ENCODE measurements around the gene MPST.
"Not testable (repeated sequence)": the region's sequence is repeated elsewhere in the genome, so short reads cannot be mapped to it uniquely, and the experiment has no call there.

Gene MPST

DNA sequence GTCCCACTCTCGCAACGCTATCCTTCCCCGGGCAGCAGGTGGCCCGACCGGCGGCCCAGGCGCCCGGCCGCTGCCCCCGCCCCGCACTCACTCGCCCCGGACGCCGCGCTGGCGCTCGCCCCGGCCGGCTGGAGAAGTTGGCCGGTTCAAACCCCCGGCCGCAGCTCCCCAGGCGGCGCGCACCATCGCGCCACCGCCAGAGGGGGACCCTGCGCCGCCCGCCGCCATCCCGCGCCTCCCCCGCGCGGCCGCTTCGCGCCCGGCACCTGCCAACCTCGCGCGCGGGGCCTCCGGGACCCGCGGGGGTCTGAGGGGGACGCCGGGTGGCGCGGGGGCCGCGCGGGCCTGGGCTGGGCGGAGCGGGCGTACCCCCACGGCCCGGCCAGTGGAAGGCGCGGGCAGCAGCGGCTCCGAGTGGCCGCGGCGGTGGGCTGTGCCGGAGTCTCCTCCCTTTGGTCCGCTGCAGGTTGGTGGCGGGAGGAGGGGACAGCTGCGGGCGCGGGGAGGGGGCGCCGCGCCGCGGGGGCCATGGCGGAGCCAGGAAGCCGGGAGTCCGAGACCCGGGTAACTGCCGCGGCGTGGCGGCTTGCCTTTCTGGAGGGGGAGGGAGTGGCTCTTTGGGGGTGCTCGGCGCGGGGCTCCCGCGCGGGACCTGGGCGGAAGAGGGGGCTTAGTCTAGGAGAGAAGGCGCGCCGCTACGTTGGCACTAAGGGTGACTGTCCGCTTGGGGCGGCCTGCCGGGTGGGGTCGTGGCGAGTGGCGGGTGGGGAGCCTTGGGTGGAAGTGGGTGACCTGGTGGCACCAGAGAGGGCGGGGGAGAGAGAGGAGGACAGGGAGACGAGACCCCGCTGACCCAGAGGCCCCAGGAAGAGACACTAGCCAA, at the start of gene MPST, which contains the start of gene TST:
Gene MPST (plus strand): TSS at position 434 of the 883 bp plus-strand sequence. CDS start 95 bp downstream, at position 529.
Gene TST (minus strand): TSS at position 139 of the 883 bp plus-strand sequence. CDS start 715 bp downstream, outside the sequence.
- DNase-seq = peak; percentile 72

DNA sequence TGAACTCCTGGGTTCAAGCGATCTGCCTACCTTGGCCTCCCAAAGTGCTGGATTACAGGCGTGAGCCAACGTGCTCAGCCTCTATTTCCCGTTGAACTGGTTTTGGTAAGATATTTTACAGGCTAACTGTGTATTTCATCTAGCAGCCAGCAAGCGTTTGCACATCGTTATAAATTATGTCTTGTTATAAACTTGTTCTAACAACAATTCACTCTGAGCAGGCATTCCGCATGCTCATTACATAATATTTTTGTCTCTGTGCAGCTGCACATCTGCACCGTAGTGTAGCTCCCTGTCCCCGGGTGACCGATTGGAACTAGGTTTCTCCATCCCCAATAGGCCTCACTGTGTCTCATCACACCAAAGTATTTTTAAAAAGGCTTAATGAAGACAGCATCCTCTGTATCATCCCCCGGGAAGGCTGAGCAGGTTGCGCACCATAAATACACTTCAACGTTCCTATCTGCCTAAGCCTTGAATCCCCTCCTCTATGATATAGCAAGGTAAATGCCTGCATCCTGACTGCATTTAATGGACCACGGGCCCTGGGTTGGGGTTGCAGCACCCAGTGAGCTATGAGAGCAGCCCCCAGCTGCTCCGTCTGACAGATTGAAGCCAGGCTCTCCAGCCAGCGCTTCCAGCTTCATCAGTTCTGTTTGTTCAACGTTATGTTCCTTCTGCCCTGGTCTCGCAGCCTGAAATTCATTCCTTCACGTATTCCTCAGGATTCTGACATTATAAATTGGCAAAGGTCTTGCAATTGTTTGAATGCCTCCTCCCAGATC, 48.0 kb upstream of the MPST start:
- no peak for DNase-seq

DNA sequence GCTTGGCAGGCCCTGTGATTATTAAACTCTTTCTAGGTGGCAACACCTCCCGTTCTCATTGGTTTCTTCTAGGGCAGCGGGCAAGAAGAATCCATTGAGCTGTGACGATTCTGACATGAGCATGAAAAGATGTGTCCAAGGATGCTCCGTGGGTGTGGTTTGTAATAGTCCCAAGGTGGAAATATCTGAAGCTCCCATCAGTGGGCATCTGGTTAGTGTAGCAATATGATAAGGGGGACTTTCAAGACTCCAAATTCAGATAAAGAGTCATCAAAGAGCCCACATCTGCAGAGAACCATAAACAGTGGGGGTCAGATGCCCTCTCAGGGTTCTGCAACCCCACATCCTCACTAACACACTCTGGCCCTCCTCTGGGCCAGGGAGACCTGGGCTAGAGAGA, 42.9 kb upstream of the MPST start:
- no peak for DNase-seq

DNA sequence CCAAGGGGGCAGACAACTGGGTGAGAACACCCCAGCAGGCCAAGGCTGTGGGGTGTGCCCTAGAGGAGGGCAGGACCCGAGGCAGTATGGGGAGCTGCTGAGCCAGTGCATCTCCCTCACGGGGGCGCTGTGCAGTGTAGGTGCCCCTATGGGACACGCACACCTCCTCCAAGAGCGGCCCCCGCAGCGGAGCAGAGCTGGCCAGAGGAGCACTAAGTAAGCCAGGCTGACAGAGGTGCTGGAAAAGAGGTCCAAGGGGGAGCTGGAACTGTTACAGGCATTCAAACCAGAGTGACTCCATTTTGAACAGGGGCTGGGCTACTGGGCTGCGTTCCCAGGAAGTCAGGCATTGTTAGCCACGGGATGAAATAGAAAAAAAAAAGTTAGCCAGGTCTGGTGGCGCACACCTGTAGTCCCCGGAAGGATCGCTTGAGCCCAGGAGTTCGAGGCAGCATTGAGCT, 42.1 kb upstream of the MPST start:
- peak; percentile 26 for DNase-seq

DNA sequence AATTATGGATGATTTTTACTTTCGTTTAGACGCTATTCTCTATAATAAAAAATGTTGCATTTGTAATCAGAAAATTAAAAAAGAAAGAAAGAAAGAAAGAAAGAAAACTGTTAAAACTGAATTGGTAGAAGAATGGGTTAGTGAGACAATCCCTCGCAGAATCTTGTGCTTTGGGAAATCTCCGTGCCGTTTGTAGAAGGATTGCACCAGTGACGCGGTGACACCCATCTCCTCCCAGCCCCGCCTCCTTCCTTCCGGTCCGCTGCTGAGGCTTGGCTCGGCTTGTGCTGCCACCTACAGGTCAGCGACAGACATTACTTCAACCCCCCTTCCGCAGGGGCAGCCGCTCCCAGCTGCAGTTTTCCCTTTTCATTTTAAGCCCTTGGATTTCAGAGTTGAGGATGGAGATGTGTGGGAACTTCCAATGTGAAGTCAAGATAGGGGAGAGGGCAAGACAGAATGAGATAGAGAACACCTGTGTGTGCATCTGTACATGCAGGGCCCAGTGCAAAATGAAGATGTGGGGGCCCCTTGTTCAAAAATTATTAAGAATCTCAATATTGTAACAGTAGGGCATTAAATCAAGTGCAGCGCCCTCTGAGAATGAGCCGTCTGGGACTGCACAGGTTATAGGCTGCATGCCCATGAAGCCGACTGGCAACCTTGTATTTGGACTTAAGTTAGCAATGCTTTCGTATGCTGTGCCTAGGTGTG, 41.4 kb upstream of the MPST start:
- peak; percentile 91 for DNase-seq

DNA sequence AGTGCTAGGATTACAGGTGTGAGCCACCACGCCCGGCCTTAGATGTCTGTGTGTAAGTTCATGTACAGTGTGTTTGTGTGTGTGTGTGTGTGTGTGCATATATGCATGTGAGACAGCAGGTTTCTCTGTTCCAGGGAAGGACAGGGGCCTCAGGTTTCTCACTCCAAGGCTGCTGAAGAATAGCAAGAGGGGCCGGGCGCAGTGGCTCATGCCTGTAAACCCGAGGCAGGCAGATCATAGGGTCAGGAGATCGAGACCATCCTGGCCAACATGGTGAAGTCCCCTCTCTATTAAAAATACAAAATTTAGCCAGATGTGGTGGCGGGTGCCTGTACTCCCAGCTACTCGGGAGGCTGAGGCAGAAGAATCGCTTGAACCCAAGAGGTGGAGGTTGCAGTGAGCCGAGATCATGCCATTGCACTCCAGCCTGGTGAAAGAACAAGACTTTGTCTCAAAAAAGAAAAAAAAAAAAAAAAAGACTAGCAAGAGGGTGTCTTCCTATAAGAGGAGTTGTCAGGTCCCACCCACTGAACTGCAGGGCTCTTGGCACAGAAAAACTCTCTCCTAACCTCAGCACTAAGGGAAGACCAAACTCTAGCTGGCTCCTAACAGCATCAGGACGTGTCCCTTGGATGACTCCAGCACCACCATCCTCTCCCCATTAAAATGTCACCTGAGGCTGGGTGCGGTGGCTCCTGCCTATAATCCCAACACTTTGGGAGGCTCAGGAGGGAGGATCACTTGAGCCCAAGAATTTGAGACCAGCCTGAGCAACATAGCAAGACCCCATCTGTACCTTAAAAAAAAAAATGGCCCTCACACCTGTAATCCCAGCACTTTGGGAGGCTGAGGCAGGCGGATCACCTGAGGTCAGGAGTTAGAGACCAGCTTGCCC, 40.3 kb upstream of the MPST start:
- DNase-seq = no peak

DNA sequence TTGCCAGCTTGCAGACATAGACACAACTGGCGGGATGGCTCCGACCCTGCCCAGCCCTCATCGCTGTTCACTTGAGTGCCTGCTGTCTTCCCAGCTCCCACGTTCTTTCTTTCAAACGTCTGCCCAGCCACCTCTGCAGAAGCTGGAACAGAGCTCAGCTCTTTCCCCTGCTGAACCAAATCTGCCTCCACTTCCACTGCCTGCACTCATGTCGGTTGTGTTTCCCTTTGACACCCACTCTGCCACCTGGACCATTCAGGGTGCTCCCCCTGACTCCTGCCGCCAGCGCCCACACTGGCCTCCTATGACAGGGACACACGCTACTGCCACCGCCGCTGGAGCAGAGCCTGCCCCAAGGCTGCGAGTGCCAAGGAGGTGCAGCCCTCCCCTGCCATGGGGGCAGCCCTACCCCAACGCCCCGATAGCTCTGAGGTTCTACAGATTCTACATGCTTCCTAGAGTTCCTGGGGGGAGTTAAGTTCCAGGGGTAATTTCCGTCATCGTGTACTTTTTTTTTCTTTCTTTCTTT, 38.2 kb upstream of the MPST start:
- no peak for DNase-seq

DNA sequence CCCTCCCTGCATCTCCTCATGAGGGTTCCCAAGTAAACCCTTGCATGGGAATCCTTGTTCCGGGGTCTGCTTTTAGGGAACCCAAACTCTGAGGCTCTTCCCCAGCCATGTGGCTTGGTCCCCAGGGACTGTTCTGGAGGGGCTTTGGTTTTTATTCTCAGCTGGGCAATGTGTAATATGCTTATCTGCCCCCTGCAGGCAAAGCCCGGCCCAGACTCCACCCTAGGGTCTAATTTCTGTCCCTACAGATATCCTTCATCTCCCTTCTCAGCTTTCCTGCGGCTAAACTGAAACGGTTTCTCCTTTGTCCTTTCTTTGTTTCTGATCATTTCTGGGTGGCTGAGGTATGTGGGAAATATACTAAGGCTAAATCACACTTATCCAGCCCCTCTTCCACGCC, 37.4 kb upstream of the MPST start:
- DNase-seq = no peak

DNA sequence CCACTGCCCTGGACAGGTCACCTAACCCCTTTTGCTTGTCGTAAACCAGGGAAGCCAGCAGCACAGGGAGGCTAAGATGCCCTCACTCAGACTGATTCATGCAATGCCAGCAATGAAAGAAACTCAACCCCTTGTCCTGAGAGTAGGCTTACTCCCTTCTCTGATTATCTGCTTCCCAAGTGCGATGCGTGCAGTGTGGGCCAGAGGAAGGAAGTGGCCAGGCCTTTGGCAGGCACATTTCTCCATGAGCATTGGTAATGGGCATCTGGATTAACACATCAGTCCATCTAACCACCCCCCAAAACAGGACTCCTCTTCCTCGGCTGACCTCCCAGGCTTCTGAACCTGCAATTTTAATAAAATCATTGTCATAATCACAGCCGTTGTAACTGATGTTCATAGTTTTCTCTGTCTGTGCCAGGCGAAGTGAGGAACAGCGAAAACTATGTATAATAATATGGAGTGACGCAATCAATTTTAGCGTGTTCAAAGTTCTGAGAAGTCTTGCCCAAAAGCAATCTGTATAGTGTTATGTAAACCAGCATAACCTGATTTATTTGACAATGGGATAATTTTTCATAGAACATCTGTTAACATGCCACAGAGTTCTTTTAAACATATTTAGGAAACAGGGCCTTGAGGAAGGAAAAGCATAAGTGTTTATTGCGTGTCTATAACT, 34.2 kb upstream of the MPST start:
- peak; percentile 25 for DNase-seq

DNA sequence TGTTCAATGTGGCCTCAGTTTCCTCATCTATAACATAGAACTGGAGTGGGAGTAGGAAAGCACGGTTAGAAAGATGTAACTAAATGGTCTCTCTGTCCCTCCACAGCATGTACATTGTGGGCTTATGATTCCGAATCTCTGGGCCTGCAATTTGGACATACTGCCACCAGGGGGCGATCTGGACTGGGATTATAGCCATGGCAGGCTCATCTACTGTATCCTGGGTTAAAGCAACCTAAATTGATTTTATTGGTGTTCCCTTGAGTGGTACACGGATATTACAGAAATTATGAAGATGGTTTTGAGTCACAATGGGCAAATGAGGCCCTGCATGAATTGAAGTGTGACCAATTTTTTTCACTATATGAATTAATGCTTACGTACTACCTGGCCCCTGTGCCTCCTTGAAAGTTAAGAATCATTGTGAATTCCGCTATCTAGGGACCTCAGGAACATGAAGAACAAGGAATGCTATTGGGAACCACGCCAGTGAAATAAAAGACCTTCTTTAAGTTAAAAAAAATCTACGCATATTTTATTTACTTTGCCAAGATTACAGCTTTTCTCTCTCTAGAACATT, 33.2 kb upstream of the MPST start:
- DNase-seq = peak; percentile 45

DNA sequence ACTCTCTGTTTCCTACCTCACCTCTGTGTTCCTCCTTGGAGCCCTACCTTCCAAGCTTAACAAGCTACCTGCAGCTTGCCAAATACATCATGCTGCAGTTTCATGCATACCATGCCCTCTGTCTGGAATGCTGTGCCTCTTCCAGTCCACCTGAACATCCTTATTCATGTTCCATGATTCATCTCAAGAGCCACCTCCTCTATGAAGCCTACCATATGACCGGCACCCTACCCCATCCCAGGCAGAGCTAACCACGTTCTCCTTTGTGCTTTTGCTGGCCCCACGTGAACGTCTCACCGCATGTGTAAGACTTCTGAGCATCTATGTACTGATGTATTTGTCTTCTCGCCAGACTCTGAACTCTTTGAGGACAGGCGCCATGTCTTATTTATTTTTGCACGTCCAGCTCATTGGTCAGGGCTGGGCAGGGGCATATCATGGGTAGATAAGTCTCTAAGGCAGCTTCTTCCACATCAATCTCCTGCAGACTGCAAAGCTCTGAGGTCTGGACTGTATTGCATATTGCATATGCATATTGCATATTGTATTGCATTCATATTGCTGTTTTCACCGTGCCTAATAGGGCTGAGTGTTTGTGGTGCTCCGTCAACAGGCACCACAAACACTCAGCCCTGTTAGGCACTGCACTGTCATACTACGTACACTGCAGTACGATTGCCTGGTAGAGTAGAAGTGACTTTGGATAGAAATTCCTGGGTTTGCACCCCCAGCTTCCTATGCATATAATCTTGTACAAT, 31.3 kb upstream of the MPST start:
- DNase-seq = no peak

DNA sequence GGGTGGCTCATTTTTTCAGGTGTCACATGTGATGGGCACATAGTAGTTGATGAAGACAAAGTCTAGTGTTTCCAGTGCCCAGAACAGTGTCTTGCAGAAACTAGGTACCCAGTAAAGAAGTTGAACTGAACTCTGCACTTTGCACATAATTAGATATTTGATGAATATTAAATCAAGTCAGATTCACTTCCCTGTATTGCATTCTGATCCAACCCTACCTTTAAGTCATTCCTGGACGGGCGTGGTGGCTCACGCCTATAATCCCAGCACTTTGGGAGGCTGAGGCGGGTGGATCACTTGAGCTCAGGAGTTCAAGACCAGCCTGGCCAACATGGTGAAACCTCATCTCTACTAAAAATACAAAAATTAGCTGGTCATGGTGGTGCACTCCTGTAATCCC, 30.5 kb upstream of the MPST start:
- not testable (repeated sequence) for DNase-seq

DNA sequence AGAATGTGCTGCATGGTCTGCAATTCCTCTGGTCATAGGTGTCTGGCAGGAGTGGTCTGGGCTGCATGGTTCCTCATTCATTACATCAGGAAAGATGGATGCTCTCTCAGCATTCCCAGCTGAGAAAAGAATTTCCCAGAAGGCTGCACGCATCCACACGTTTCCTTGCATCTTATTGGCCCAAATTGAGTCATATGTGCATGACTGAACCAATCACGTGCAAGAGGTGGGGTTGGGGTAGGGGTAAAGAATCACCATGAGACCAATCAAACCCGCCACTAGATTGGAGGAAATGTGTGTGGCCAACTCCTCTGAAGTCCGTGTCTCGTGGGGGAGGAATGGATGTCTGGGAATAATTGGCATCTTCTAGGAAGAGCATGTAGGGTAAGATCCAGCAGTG, 29.1 kb upstream of the MPST start:
- DNase-seq = no peak

DNA sequence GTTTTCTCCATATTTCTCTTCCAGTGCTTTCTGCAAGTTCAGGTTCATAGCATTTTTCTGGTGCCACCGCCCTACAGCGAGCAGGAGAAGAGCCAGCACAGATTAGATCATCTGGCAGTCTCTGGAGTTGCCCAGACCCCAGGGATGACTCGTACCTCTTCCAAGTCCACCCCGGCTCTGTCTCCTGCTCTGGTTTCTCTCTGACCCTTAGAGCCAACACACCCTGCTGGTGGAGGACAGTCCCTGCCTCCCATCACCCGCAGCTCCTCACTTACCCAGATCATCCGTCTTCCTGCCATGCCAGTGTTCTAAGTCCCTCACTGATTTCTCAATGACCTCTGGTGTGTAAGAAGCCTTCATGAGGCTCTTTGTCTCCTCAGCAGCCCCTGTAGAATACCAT, 28.3 kb upstream of the MPST start:
- no peak for DNase-seq

DNA sequence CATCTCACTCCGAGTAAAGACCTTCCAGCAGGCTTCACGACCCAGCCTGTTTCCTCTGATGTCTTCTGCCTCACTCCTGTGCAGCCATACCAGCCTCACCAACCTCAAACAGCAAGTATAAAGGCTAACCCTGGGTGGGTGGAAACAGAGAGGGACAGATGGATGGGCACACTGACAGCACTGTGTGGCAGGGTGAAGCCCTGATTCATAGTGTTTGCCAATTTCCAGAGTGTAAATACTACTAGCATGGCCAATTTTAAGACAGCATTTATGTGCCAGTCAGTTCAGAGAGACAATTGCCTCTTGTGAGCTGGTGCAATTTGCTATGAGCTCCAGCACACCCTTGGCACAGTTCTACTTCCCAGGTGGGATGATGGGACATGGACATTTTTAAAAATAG, 21.8 kb upstream of the MPST start:
- DNase-seq = no peak

DNA sequence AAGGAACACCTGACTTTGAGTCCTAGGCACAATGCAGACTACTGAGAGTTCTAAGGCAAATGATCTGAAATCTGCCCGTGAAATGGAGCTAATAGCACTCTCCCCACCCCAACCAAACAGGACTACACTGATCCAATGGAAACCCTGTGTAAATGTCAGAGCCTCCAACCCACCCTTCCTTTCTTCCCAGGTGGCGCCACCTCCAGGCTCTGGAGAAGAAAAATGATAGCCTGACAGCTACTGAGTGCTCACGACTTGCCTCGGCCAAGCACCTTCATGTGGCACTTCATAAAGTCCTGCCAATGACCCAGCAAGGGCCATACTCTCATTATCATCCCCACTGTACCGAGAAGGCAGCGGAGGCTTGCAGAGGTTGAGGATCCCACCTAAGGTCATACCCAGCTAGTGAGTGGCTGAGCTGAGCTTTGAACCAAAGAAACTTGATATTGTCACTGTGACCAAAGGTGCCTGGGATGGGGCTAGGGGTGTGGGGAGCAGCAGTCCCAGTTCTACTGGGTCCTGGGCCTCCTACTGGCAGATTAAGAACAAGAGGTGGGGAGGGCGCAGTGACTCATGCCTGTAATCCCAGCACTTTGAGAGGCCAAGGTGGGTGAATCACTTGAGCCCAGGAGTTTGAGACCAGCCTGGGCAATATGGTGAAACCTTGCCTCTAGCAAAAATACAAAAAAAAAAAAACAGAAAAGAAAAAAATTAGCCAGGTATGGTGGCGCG, 20.8 kb upstream of the MPST start:
- no peak for DNase-seq

DNA sequence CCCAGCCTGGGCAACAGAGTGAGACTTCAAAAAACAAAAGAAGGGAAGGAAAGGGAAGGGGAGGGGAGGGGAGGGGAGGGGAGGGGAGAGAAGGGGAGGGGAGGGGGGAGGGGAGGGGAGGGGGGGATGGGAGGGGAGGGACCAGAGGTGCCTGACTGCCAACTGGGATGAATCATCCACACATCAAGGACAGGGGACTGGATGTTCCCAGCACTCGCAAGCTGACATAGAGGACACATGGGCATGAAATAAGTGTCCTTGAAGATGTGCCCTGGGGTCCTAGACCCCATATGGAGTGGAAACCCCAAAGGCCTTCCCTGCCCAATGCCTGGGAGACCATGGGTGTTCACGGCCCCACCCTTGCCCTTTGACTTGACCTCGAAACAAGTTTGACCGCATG, 20.1 kb upstream of the MPST start:
- no peak for DNase-seq

DNA sequence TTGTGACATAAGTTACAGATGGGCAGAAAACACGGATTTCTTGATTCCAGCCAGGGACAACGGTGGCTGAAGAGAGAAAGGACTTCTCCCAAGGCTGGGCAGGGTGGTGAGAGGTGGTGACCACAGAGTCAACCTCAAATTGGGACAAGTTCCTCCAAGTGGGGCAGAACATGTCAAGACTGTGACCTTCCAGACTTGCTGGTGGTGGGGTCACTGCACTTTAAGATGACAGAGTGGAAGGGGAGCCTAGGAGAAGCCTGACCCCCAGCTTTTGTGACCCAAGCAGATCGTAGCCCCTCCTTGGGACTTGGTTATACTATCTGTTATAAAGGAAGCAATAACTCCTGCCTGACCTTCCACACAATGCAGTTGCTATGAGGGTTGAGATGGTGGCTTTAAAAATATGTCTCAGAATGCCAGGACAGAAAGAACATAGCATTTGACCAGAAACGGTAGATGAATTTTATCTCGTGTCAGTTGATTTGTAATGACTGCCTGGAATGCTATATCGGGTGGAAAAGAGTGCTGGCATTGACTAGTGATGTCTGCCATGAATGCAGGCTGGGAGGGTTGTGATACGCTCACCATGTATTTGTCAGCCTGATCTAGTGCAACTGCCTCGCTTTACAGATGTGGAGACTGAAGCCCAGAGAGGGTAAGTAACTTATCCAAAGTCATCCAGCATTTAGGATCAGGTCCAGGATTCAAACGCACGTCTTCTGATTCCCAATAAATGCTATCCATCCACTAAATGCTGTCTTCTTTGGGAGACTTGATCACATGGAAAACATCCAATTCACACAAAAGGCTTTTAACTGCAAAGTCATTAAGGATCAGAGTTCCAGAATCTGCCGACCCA, 18.6 kb upstream of the MPST start:
- no peak for DNase-seq

Measured in inflammatory macrophage treated with lipopolysaccharide for 4 hours (primary cell).